HG03039 (cell line): Measurements from ENCODE around the gene RBBP8NL.
A peak's percentile ranks its signal among the peaks of the same experiment; 100 is the strongest.

Source experiments
- ATAC-seq: cut with Tn5 transposase; IDR thresholded peaks from one replicate; pipeline ENCODE4 v1.9.1; 2021; ENCODE audit warnings: mild to moderate bottlenecking, moderate library complexity; ENCODE audit not compliant: unreplicated experiment

RBBP8NL gene

DNA sequence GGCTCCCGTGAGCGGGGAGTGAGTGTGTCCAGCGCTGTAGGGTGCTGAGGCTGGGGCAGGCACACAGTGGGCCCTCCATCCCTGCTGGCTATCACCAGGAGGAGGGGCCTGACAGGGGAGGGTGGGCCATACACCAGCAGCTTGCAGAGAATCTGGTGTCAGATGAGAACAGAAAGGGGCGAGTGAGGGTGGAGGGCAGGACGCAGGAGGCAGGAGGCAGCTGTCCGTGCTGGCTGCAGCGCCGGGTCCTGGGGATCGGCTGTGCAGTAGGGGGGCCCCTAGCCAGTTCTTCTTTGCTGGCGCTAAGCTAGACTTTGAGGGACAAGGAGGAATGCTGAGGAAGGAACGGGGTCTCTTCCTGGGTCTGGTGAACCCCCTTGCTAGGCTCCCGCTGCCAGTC, 18.7 kb downstream of the RBBP8NL start:
- no peak for ATAC-seq

DNA sequence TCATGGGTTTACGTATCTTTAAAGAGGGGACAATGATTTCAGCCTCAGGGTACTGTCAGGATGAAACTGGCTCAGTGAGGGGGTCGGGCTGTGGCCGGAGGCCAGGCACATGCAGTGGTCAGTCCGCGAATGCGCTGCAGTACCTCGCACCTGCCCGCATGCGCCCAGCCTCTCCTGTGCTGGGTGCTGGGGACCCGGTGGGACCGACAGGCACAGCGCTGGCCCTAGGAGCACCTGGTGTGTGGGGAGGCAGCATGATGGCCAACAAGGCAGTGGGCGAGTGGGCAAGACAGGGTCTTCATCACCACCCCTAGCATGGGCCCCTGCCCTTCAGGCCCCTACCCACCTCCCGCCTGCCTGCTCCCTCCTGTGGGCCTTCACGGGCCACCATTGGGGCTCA, 19.3 kb downstream of the RBBP8NL start:
- no peak for ATAC-seq

DNA sequence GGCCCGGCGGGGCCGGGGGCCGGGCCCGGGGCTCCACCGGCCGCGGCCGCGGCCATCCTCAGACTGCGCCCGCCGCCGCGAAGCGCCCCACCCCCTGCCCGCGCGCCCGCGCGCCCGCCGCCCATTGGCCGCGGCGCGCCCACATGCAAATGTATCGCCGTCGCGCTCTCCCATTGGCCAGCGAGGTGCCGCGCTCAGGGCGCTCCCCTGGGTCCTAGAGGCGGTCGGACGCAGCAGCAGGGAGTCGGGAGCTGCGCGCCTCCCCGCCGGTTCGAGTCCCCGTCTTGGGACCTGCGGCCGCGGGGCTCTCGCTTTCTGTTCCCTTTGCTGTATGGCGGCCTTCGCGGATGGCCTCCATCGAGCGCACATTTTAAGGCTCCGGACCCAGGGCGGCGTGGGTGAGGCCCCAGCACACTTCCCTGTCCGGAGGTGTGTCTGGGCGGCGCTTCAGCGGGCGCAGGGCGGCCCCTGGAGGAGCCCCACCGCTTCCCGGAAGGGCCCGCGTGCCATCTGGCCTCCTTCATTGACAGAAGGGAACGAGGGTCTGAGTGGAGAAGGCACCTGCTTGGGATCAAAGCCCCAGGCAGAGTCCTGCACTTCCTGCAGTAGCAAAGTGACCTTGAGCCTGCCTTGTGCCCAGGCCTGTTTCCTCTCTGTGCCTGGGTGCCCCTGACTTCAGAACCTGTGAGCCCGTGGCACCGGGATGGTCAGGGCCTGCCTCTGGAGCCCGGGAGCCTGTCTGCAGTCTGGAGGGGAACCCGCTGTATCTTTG, 19.9 kb downstream of the RBBP8NL start, which contains the start of gene CABLES2:
CABLES2 (minus strand) TSS at position 65 of the 772 bp plus-strand sequence; CDS start at position 56, 9 bp downstream.
- ATAC-seq, result peak; percentile 80

DNA sequence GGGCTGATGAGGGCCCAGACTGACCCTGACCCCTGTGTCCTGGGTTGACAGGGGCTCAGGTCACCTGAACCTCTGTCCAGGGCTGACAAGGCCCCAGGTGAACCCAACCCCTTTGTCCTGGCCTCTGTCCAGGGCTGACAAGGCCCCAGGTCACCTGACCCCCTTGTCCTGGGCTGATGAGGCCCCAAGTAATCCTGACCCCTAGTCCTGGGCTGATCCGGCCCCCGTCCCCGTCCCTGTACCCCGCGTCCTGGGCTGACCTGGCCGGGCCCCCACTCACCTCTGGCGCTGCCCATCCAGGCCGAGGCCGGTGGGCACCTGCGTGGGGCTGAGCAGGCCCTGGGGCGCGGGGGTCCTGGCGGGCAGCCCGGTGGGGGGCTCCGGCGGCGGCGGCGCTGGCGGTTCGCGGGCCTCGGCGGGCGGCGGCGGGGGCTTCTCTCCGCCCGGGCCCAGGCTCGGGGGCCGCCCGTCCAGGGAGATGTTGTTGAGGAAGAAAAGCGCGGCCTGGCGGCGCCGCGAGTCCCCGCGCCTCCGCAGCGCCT, 20.6 kb downstream of the RBBP8NL start:
- ATAC-seq, result peak; percentile 8

DNA sequence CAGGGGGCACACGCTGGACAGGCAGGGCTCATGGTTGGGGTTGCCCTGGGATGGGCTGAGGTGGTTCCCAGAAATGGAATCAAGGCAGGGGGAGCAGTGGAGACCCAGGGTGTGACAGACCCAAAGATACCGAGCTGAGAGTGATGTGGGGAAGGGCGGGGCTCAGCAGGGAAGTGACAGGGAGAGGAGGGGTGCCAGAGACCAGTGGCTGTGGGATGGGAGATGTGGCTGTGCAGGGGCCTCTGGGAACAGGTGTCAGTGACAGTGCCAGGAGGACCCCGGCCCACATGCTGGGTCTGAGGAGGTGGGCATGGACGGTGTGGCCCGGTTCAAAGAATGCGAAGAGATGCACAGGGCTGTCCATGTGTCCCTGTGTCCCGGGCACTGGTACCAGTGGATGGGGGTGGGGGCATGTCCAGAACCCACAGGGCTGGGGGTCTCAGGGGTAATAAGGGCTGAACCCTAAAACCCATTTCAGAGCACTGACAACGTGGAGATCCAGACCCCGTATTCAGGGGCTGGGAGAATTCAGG, 21.3 kb downstream of the RBBP8NL start:
- no peak for ATAC-seq

DNA sequence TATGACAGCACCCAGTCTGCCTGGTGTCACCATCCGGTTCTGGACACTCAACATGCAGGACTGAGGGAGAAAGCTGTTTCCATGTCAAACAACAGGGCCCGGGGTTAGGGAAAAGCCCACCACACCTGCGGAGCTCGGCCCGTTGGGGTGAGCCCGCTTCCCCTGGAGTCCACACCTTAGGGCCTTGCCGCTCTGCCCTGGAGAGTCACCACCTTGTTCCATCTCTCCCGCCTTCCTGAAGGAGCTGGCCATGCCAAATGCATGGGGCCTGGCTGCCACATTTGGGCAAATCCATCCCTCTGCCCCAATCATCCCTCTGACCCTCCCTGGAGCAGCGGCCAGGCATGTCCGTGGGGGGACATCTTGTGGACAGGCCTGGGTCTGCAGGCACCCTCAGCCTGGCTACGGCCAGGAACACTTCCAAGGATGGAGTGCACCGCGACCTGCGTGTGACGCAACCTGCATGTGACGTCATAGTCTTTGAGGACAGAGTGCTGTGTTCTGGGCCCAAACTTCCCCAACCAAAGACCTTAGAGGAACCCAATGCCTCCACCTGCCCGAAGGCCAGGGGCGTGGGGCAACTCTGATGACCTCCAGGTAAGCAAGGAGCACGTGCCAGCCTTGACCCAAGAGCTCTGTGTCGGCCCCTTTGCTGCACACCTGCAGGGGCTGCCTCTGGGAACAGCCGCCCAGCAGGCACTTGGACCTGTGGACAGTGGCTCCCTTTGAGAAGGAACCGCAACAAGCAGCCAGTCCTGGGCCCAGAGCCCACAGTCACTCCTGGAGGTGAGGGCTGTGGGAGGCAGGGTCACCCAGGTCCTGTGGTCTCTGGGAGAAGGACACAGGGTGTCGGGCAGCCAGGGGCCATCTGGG, 22.0 kb downstream of the RBBP8NL start:
- no peak for ATAC-seq

DNA sequence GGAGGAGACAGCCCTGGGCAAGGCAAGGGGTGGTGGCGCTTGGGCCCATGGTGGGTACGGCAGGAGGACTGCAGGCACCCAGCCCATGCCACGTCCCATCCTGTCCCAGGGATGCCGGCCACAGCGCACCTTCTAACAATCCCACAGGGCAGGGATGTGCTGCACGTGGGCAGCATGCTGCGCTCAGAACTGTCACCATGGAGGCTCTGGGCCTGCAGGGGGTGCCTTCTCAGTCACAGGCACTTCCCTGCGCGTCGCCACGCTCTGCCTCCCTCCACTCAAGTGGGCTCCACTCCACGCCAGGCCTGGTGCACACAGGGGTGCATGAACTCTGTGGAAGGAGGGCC, 22.6 kb downstream of the RBBP8NL start:
- no peak for ATAC-seq

DNA sequence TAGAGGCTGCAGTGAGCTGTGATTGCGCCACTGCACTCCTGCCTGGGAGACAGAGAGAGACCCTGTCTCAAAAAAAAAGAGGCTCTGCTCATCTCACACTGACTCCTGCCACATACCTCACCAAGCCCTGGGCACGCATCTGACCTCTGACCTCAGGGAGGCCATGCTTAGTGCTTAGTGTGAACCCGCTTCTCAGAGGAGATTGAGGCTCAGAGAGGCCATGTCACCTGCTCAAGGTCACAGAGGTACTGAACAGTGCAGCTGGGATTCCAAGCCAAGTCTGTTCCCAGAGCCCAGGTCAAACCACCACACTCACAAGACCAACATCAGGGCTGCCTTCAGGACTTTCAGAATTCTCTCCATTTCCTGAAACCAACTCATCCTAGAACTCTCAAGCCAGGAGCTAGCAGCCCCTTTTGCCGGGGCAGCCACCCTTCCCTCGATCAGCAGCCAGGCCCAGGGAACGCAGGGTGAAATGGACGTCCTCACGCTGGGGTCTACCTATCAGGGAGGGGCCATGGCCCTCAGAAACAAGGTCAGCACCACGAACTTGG, 23.1 kb downstream of the RBBP8NL start:
- ATAC-seq, result no peak

DNA sequence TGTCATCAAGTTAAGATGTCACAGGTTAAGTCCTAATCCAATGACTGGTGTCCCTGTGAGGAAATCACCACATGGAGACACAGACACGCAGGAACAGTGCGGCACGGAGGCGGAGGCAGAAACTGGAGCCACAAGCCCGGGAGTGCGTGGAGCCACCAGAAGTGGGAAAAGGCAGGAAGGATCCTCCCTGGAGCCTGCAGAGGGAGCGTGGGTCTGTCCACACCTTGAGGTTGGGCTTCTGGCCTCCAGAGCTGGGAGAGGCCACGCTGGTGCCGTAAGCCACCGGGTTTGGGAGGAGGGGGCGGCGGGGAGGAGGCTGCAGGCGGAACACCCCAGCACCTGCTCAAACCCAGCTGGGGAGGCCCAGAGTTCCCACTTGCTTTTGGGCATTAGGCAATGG, 24.0 kb downstream of the RBBP8NL start:
- no peak for ATAC-seq

DNA sequence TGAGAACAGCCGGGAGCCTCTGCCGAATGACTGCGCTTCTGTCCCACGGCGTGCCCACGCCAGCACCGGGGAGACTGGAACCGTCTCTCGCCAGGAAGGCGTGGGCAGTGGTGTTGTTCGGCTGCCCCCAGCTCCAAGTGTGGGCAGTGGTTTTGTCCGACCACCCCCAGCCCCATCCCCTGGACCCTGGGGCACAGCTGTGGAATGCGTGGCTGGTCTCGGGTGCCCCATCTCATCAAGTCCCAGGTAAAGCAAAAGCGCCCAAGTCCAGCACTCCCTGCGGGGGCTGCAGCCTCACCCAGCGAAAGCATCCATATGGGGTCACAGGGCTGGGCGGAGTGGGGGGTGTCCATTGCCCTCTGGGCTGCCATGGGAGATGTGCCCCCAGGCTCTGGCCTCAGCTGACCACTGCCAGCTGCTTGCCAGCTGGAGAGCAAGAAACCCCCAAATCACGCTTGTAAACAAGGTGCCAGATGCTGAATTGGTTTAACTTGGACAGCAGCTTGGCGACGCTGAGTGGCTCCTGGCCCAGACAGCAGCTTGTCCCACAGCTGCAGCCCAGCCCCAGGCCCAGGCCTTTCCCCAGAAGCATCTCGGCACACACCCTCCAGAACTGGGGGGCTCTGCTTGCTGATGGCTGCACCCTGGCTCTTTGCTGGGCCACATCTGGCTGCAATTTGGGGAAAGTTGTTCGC, 24.7 kb downstream of the RBBP8NL start:
- no peak for ATAC-seq

DNA sequence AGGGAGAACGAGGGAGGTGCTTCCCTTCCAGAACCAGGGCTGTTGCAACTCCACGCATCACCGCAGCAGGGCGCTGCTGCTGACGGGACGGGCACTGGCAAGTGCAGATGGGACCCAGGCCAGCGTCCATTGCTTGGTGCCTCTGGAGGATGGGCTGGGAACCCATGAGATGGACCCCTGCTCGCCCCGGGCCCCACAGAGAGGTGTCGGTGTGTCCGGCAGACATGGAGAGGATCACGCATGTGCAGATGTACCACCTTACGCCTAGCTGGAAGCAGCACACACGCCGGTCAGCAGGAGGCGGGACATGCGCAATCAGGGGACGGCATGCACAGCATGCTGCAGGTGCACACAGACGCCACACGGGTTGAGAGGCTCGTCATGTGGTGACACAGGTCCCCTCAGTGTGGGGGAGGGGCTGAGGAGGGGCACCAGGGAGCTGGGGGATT, 26.0 kb downstream of the RBBP8NL start:
- ATAC-seq, result no peak

DNA sequence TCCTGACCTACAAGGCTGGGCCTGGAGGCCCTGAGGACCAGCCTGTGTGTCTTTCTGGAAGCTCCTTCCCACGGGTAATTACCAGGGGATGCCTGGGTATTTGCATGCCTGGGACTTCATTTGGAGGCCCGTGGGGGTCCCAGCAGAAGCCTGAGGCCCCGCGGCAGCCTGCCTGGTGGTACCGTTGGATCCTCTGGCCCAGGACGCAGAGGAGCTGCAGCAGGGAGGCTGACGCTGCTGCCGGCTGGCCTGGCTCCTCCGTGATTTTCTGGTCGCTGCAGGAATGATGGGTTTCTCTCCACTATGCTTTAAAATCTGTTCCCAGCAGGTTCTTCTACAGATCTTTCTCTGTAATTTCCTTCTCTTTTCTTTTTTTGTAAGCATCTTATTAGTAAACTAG, 26.8 kb downstream of the RBBP8NL start:
- ATAC-seq, result no peak

DNA sequence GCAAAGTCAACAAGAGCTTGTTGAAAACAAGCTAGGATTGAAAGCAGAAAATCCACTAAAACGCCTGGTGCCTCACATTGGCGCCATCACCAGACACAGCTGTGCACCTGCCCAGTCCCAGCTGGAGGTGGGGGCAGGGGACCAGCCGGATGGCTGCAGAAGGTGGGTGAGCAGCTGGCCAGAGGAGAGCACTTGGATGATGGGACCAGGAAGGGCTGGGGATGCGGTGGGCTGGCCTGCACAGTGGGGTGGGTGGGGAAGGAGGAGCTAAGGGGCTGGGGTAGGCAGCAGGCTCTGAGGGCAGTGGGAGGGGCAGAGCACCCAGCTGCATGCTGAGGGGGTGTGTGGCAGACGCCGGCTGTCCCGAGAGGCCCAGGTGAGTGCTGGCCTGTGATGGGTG, 27.3 kb downstream of the RBBP8NL start:
- ATAC-seq, result no peak

DNA sequence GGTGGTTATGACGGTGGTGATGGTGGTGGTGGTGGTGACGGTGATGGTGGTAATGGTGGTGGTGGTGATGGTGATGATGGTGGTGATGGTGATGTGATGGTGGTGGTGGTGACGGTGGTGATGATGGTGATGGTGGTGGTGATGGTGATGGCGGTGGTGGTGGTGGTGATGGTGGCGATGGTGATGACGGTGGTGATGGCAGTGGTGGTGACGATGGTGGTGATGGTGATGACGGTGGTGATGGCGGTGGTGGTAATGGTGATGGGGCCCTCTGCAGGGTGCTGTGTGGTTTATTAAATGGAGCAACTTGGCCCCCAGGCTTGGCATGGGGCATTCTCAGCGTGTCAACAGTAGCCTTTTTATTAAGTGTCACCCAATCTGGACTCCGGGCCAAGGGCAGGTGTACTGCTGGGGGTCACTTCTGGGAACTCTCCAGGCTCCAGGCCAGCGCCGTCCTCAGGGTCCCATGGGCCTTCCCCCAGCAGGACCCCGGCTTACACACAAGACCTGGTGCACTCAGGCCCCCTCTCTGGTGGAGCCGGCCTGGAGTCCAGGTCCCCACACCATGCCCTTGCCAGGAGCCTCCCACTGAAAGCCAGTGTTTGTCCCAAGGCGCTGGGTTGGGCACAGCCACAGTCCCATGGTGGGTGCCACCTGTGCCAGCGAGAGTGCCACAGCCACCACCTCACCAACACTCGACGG, 29.1 kb downstream of the RBBP8NL start:
- no peak for ATAC-seq

DNA sequence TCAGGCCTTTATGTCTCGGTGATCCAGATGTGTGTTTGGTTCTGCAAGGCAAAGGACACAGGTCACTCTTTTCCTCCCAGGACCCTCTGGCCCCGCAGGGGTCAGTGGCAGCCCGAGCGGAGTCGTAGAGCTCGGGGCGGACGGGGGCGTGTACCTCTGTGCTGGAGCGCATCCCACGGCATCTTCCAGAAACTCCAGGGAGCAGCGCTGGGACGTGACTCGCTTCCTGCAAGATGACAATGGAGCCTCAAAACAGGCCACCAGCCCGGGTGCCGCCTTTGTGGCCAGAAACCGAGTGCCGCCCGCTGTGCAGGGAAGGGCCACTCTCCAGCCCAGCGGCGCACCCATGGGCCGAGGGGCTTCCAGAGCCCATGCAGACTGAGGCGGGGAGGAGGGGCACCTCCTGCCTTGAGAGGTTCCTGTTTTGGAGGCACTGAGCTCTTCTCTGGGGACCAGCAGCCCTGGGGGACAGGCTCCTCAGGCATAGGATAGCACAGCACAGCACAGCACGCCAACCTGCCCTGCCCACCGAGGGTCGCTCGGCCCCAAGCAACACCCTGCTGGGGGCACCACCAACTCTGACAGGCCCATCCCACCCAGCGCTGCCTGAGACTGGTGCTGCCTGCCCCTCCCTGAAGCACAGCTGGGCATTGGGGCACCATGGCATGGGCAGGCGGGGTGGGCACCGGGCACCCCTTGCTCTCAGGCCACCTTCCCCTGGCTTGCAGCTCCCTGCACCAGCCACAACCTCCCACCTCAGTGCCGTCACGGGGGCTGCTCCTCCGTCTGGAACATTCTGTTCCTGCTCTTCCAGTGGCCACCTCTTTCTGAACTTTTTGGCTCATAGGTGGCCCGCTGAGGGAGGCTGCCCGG, 30.7 kb downstream of the RBBP8NL start:
- no peak for ATAC-seq

DNA sequence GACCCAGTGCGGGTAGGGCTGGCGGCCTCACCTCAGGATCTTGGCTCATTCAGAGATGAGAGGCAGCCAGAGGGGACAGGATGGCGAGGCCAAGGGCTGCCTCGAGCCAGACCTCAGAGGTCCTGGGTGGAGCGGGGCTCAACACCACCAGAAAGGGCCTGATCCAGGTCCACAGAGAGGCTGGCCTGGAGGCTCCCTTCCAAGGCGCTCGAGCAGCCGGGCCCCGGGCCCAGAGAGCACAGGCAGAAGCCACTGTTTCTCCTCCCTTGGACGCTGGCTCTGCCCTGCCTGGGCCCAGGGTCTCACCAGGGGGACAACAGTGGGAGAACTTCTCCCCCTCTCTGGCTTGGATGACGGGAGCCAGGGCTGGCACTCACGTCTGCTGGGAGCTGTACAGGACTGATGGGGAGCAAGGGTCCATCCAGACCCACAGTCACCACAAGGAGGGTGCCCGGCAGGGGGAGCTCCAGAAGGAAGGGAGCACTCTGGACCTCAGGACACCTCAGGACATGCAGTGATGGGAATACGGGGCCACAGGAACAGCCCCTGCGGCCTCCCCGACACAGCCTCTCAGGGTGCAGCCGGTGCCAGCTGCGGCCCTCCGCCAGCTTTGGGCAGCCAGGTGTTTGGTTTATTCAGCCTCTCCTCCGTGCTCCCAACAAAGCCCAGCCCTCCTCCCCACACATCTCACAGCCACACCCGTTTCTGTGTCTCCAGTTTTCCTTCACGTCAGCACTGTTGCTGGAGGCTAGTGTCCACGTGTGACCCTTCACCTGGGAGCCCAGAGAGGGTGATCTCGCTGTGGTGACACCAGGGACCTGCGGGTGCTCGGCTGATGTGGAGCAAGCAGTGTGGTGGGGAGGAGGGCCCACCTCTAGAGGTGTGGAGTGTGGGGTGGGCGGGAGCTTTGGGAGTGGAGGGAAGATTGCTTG, 31.8 kb downstream of the RBBP8NL start:
- no peak for ATAC-seq

DNA sequence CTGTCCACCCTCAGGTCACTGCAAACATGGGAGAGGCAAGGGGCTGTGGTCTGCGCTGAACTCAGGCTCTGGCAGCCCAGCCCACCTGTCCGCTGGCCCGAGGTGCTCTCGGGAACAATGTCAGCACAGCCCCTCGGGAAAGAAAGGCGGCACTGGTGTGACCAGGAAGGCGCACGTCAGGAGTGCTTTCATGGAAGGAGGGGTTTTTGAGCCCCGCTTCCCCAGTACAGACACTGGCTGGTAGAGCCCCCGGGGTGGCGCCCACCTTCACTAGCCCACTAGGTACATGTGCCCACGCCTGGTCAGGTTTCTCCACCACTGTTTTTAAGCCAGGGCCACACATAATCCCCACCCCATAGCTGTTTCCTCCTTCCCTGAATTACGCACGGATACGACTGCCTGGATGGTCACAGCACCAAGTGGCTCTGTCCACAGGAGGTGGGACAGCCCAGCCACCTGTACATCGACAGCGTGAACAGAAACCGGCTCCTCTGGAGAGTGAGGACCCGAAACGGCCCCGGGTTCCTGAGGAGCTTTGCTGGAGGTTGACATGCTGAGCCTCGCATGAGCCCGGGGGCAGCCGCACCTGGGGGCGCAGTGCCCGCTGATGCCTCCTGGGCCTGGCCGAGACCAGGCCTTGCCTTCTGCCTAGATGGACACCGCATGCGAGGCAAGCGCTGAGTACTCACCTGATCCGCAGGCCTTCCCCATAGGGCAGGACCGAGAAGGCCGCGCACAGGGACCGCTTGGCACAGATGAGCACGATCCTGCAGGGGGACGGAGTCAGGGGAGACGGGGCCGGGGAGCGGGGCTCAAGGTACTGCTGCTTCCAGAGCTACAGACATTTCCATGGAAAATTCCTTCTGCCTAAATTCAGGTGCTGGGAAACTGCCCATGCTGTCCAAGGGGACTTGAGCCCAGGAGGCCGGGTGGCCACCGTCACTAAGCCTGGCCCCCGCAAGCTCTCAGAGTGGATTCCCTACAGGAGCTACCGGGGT, 32.8 kb downstream of the RBBP8NL start:
- ATAC-seq, result no peak
